HuH-7 (cell line): Measurements from ENCODE around the gene COQ2.
"Not testable (repeated sequence)": the region's sequence is repeated elsewhere in the genome, so short reads cannot be mapped to it uniquely, and the experiment has no call there.

ENCODE experiments used
- DNase-seq: peaks from one replicate; pipeline ENCODE4 v3.0.0; 2011; ENCODE audit warnings: low spot score

The COQ2 gene

DNA sequence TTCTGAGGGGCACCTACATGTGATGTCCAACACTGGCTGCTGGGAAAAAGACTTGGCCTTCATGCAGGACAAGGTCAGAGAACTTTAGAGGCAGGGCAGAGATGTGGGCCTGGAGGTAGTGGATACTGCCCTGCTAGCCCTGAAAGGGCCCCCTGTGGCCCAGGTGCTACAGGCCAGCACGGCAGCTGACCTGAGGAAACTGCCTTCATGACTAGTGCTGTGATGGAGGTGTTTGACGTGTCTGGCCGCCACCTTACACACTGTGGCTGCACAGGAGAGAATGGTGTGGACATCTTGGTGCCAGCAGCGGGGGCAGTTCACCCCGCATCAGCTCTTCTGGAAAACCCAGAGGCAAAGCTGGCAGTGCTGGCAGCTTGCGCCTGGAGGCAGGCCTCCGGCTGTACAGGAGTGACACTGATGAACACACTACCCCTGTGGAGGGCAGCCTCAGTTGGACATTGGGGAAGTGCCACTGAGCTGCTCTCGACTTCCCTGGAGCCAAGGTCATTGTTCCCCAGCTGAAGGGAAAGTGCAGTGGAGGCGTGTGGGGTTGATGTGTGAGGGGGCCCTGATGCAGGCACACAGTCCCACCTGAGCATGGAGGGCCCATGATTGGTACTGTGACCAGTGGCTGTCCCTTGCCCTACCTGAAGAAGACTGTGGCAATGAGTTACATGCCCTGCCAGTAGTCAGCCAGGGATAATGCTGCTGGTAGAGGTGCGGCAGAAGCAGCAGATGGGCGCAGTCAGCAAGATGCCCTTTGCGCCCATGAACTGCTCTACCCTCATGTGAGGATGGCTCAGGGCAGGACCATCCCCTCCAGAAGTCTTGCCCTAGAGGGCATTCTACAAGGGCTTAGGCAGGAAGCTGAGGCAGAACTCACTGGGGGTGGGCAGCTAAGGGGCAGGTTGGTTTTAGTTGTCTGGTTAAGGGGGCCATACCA is 36.9 kb downstream of the COQ2 start:
- DNase-seq = no peak

DNA sequence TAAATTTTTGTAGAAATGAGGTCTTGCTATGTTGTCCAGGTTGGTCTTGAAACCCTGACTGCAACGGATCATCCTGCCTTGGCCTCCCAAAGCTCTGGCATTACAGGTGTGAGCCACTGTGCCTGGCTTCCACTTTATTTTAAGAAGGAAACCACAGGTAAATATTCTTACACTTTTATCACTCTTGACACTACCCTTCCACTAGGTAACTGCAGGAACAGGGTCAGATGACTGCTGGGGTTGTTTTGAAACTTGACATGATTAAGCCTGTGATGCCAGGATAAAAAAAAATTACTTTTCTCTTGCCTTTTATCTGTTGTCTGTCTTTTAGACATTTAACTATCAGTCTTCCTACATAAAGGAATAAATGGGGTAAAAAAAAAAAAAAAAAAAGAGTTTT is 43.5 kb downstream of the COQ2 start:
- no peak for DNase-seq

- DNase-seq = no peak
Observed at GRCh38 chr4:83240379-83240875, 44.2 kb downstream of the COQ2 start.

DNA sequence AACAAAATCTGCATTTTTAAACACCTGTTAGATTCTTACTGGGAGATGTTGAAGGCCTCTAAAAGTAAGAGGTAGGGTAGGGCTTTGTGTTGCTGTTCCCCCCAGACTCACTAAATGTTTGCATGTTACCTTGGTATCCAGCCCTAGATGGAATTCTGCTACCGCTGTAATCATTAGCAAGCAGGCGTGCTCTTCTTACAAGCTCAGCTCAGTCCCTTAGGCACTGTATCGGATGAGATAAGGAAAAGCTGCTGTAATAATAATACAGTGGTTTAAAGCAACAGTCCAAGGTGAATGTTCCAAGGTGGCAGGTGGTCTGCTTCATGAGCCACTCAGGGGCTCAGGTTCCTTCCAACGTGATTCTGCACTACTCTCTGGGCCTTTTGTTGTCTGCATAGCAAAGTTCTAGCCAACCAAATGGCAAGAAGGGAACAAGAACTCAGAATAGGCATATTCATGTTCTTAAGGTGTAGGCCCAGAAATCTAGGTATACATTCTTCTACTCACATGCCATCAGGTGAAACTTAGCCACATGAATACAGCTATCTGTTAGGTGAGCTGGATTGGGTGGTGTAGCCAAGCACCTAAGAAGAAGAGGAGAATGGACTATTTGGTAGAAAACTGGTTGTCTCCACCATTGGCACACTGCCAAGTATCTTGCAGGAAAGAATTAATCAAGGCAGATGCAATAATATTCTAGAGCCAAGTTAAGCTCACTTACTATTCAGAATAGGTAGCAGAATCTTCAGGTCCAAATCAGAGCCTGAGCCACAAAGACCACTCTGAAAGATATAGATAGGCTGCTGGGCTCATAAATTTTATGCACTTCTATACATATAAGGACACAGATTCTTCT is 46.0 kb downstream of the COQ2 start:
- DNase-seq = no peak

- no peak for DNase-seq
Observed at GRCh38 chr4:83237591-83237990, 47.0 kb downstream of the COQ2 start.

DNA sequence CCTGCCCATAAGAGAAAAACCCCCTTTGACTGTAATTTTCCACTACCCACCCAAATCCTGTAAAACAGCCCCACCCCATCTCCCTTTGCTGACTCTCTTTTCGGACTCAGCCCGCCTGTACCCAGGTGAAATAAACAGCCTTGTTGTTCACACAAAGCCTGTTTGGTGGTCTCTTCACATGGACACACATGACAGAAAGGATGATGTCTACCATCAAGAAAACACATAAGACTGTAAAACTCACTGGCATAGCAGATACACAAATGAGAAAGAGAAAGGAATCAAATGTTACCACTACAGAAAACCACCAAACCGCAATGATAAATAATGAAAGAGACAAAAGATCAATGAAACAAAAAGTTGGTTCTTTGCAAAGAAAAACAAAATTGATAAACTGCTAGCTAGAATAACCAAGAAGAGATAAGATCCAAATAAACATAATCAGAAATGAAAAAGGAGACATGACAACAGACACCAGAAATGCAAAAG is 48.9 kb downstream of the COQ2 start:
- not testable (repeated sequence) for DNase-seq

- no peak for DNase-seq
Observed at GRCh38 chr4:83234902-83235644, 49.5 kb downstream of the COQ2 start.

- DNase-seq = not testable (repeated sequence)
Observed at GRCh38 chr4:83234387-83234786, 50.2 kb downstream of the COQ2 start.

DNA sequence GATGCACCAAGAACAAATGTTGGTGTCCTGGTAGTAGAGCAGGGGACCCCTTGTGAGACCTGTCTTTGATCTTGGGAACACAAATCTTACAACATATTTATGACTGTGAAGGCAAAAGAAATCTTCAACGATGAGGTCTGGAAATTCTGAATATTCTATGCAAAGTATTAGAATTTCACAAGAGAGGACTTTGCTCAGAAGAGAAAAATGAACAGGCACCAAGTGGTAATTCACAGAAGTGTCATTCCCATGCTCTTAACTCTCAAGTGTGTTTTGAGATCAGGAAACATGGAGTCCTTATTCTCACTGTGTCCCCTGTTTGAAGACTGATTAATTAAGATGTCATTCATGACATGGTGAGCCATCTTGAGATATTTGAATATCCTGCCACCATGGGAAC is 52.5 kb downstream of the COQ2 start:
- DNase-seq = no peak

DNA sequence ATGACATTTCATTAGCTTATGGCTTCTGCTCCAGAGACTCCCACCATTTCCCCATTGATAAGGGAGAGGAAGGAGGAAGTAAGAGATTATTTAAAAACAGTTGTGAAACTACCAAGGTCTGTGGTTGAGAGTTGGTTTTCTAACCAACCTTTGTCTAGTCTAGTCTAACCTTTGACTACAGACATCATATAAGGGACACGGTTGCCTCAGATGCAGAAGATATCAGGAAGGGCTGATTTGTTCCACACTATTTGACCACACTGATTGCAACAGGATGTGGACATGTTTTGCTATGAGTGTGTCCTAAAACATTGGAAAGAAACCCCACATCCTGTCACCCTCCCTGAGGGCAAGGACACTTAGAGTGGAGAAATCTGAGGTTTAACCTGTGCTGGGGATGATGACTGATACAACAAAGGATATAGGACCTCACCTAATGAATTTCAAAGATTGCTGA is 53.0 kb downstream of the COQ2 start:
- DNase-seq = peak; percentile 23

DNA sequence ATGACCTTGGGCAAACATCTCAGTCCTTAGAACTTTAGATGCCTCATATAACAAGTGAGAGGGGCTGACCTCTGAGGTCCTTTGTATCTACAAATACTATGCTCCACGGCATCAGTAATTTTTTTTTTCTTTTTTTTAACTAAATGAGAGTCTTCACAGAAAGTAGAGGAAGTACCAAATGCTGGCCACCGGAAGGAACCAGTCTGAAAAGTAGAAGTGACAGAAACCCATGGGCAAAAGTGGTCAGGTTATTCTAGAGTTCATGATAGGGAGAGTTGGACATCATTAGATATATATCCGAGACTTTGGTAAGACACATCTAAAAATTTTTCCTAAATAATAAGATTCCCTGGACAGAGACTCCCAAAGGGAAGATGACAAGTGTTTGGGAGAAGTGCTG is 53.7 kb downstream of the COQ2 start:
- no peak for DNase-seq

DNA sequence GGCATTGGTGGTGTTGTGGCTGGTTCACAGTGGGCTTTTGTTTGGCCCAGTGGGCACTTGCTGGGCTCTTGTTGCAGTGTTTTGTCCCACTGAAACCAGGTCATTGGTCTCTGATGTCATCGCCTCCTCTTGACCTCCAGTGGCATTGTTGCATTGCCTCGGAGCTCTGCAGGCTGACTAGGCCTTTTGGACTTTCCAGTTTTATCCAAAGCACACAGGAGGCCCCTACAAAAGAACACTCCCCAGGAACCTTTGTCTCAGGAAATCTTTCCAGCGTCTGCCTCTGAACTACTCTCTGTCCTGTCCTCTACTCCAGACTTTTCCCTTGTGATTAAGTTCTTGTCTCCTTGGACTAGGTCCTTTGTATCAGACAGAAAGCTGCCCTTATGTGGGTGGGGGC is 54.8 kb downstream of the COQ2 start:
- DNase-seq = no peak

DNA sequence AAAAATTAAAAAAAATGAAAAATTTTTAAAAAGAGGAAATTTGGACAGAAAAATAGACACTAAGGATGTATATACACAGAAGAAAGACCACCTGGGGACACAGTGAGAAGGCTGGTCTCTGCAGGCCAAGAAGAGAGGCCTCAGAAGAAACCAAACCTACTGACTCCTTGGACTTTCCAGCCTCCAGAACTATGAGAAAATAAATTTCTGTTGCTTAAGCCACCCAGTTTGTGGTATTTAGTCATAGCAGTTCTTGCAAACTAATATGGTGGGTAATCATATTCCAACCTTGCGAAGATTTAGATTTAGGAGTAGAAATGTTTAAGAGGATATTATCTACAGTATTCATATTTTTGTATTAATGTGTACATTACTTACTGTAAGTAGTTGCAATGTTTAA is 56.4 kb downstream of the COQ2 start:
- no peak for DNase-seq

GRCh38 chr4:83224502-83225197 is 59.9 kb downstream of the COQ2 start:
- no peak for DNase-seq

DNA sequence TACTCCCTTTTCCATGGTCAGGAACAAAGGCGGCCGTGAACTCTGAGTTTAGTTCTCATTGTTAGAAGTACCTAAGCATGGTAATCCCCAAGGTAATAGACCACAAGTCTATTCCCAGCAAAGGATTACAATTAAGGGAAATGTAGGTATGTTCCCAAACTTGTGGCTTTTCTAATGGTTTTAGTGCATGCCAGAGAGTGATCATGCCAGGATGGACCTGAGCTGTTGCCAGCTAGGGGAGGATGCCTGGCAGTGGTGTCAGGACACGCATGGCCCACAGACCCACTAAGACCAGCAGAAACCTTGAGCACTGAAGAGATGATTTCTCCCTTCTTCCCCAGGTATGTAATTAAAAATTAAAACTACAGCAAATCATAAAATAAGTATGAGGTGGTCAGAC is 60.8 kb downstream of the COQ2 start:
- no peak for DNase-seq

DNA sequence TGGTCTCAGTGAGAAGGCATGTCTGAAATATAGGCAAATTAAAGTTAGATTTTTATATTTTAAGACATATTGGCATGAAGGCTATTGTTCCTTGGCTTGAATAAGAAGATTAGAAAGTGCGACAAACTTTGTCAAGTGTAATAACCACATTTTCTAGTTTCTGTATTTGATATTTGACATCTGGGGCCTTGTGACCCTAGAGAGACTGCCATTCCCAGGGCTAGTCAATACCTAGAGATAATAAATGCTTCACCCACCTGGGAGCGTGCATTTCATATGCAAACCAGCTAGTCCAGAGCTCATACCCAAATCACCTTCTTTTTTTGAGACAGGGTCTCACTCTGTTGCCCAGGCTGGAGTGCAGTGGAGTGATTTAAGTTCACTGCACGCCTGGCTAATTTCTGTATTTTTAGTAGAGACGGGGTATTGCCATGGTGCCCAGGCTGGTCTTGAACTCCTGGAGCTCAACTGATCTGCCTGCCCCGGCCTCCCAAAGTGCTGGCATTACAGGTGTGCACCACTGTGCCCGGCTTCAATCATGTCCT is 62.6 kb downstream of the COQ2 start:
- no peak for DNase-seq

GRCh38 chr4:83219344-83220331 is 65.0 kb downstream of the COQ2 start:
- no peak for DNase-seq

GRCh38 chr4:83217721-83218522 is 66.7 kb downstream of the COQ2 start:
- no peak for DNase-seq
